GM21529 (cell line): Measurements from ENCODE around the gene ADCY4.

Experiments
- ATAC-seq: cut with Tn5 transposase; IDR thresholded peaks from one replicate; pipeline ENCODE4 v1.9.1; 2021; ENCODE audit not compliant: unreplicated experiment

ADCY4 gene

GRCh38 chr14:24279301-24280186 is 55.3 kb downstream of the ADCY4 start:
- ATAC-seq: peak; percentile 69

- no peak for ATAC-seq
These were observed 56.4 kb downstream of the ADCY4 start for GRCh38 chr14:24278424-24278823.

- ATAC-seq: no peak
These were observed 57.1 kb downstream of the ADCY4 start for GRCh38 chr14:24277606-24278321.

- ATAC-seq: no peak
These were observed 57.8 kb downstream of the ADCY4 start for GRCh38 chr14:24277071-24277470.

GRCh38 chr14:24274101-24274543 is 60.7 kb downstream of the ADCY4 start:
- peak; percentile 43 for ATAC-seq

GRCh38 chr14:24273422-24273998 is 61.4 kb downstream of the ADCY4 start:
- ATAC-seq: no peak

- ATAC-seq: no peak
These were observed 62.4 kb downstream of the ADCY4 start for GRCh38 chr14:24272467-24272866.

- ATAC-seq: no peak
These were observed 63.0 kb downstream of the ADCY4 start for GRCh38 chr14:24271834-24272263.

GRCh38 chr14:24271134-24271833 is 63.6 kb downstream of the ADCY4 start, which contains the start of gene RABGGTA:
Gene RABGGTA, minus strand, starts transcription at chr14:24271597. Its CDS starts 482 bp downstream, at chr14:24271115.
- ATAC-seq: peak; percentile 81

- ATAC-seq: no peak
These were observed 64.2 kb downstream of the ADCY4 start for GRCh38 chr14:24270537-24271133.

GRCh38 chr14:24269910-24270536 is 64.8 kb downstream of the ADCY4 start:
- ATAC-seq: no peak

GRCh38 chr14:24269368-24269767 is 65.5 kb downstream of the ADCY4 start:
- no peak for ATAC-seq
